GM18861 (cell line): ENCODE data around the gene HPX.

Experiments used
- ATAC-seq: cut with Tn5 transposase; IDR thresholded peaks from one replicate; pipeline ENCODE4 v1.9.1; 2021; ENCODE audit not compliant: unreplicated experiment

HPX gene, protein sequence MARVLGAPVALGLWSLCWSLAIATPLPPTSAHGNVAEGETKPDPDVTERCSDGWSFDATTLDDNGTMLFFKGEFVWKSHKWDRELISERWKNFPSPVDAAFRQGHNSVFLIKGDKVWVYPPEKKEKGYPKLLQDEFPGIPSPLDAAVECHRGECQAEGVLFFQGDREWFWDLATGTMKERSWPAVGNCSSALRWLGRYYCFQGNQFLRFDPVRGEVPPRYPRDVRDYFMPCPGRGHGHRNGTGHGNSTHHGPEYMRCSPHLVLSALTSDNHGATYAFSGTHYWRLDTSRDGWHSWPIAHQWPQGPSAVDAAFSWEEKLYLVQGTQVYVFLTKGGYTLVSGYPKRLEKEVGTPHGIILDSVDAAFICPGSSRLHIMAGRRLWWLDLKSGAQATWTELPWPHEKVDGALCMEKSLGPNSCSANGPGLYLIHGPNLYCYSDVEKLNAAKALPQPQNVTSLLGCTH

DNA sequence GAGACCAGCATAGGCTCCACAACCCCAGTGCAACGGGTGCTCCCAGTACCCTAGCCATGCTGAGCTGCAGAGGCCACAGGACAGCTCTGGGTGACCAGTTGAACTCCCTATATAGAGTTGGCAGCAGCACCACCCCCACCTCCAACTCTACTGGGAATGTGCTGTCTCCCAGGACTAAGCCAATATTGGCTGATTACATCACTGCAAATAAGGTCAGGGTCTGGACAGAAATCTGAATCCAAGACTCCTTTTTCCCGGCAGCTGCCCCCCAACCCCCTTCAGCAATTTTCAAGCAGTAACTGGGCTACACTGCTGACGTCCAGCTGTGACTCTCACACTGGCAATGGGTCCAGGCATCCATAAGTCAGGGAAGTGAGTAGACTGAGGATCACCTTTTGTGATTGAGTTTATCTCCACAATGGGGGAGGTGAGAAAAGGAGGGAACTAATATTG is at the start of gene HPX:
Gene HPX, minus strand, starts transcription at position 82 of the 453 bp plus-strand sequence. Its CDS starts 24 bp downstream, at position 58.
- no peak for ATAC-seq

DNA sequence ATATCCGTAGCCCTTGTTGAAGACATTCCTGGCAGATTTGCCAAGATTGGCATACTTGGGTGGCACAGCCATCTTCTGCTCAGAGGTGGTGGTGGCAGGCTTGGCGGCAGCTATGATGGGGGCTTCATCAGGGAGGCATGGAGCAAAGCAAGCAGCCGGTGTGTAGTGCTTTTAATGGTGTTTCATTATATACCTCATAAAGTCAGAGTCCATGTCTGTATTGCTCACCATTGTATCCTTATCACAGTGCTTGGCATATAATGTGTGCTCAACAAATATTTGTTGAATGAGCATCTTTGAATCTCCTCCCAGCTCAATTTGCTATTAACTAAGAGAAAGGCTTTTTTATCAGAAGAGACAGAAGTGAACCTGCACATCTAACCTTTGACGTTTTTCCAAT is 48.5 kb upstream of the HPX start:
- no peak for ATAC-seq

DNA sequence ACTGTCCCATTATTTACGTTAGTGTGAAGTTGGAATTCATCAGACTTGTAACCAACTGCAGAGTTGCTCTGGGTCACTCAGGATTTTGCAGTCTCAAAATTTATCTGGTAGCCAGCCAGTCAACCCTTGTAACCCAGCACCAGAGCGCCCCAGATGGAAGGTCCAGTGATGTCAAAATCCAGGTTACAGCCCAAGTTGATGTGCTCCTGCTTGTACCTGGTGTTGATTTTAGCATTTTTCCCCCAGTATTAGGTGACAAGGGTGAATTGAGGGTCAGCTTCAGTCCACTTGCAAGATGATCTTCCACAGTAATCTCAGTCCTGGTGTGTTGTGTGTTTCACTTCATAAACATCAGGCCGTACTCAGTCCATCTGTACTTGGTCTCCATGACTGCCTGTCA is 48.0 kb upstream of the HPX start:
- ATAC-seq = no peak

DNA sequence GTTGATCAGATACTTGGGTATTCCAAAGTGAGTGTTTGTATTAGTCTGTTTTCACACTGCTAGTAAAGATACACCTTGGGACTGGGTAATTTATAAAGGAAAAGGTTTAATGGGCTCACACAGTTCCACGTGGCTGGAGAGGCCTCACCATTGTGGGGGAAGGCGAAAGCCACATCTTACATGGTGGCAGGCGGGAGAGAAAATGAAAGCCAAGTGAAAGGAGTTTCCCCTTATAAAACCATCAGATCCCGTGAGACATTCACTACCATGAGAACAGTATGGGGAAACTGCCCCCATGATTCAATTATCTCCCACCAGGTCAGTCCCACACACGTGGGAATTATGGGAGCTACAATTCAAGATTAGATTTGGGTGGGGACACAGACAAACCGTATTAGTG is 47.6 kb upstream of the HPX start:
- no peak for ATAC-seq

DNA sequence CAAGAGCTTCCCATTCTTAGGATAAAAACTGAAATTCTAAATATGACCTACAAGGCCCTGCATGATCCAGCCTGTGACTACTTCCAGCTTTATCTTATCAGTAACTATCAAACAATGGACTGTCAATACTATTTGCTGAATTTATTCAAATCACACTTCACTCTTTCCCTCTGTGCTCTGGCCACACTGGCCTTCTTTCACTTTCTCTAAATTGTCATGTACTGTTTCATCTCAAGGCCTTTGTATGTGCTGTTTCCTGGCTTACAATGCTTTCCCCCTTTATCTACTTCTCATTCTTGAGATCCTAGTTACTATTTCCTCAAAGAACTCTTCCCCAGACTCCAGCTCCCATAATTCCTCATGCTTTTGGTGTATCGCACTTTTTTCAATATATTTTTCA is 46.2 kb upstream of the HPX start:
- no peak for ATAC-seq

DNA sequence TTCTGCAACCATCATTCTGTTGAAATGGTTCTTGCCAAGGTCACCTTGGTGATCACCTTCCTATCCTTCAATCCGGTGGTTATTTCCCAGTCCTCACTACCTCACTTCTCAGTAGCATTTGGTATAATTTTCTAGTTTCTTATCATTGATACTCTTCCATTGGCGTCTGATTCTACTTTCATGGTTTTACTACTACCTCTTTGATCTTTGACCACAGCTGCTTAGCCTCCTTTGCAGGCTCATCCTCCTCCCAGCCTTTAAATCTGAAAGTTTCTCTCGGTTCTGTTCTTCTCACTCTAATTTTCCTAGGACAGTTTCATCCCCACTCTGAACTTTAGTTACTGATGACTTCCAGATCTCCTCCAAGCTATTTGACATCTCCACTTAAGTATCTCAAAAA is 45.5 kb upstream of the HPX start:
- ATAC-seq = no peak

DNA sequence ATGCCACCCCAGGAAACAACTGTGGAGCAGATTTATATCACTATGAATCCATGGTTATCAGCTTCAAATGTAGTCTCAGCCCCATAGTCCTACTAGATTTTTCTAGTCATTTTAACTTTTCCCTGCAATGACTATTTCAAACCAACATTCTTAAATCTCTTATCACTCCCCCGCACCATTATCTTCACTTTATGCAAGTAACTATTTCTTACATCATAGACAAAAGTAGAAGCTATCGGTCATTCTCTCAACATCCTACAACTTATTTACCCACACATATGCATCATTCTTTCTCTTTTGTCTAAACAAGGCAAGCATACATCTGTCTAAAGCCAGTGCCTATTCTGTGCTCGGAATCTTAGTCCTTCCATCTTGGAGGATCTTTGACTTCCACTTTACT is 44.9 kb upstream of the HPX start:
- no peak for ATAC-seq

DNA sequence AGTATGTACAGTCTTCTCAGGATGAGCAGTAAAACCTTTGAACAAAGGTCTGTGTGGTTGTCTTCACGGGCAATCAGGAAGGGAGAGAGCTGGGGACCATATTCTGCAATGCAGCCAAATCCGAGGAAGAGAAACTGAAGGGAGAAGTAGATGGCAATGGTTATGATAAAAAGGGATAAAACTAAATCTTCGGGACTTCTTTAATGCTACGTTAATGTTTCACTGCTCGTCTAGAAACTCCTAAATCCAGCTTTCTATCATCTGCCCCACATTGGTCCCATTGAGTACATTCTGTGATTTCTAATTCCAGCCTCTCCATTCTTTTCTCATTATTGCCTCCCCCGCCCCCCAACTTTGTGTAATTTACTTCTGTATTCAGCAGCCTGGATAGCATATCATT is 42.2 kb upstream of the HPX start:
- no peak for ATAC-seq

DNA sequence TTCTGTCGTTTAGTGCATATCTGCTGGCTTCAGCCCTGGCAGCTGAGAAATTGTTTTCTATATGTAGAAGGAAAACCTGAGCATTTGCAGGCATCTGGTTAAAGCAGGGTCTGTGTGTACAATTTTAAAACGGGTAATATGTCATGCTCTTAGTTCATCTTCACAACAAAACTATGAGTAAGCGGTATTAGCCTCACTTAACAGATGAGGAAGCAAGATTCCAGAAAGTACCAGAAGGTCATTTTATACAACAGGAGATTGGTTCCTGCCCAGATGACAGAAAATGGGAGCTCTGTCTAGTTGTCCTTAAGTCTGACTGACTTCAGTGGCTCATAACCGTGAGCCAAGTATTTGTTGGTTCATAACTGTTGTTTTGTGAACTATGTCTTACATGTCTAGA is 41.7 kb upstream of the HPX start:
- no peak for ATAC-seq

DNA sequence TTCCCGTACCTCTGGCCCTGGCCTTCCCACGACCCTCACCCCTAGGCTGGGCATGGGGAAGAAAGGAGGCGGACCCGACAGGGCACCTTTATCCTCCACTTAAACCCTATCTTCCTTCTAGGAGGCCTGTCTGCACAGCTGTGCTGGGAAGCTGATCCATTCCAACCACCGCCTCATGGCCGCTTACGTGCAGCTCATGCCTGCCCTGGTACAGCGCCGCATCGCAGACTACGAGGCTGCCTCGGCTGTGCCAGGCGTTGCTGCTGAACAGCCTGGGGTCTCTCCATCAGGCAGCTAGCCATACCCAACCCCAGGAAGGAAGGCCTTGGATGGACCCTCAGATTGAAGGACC is 41.1 kb upstream of the HPX start:
- ATAC-seq = no peak

DNA sequence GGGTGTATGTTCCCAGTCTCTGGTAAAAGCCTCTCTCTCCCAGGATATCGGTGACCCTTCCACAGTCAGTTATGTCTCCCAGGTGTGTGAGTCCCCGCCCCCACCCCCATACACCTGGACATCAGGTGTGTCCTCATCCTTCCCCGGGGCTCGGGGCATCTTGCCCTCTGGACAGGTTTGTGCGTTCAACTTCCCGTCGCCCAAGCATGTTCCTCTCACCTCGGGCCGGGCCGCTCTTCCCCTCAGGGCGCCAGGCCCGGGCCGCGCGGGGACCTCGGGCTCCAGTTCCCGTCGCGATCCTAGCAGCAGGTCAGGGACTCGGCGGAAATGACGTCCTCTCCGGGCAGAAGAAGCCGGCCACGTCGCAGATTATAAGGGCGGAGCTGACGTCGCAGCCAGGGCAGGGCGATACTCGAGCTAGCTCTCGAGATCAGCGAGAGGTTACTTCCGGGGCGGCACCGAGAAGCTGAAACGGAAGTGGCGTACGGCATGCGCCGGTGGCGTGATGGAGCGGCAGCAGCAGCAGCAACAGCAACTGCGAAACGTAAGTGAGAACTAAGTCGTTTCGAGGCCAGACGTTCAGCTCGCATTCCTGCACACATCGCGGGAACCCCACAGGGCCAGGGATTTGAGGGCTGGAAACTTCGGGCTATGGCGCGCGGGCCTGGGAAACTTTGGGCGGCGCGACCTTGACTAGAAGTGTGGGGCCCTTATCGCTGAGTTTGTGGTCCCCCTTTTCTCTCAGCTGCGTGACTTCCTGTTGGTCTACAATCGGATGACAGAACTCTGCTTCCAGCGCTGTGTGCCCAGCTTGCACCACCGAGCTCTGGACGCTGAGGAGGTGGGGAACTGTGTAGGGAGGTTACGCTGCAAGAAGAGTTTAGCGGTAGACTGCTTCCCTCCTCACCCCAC is 40.5 kb upstream of the HPX start, which contains the start of the genes ARFIP2 and TIMM10B:
Gene ARFIP2, minus strand, starts transcription at position 320 of the 912 bp plus-strand sequence. CDS start 910 bp downstream, outside the sequence.
Gene TIMM10B, plus strand, starts transcription at position 490 of the 912 bp plus-strand sequence. Its CDS starts 16 bp downstream, at position 506.
- ATAC-seq = peak; percentile 99

DNA sequence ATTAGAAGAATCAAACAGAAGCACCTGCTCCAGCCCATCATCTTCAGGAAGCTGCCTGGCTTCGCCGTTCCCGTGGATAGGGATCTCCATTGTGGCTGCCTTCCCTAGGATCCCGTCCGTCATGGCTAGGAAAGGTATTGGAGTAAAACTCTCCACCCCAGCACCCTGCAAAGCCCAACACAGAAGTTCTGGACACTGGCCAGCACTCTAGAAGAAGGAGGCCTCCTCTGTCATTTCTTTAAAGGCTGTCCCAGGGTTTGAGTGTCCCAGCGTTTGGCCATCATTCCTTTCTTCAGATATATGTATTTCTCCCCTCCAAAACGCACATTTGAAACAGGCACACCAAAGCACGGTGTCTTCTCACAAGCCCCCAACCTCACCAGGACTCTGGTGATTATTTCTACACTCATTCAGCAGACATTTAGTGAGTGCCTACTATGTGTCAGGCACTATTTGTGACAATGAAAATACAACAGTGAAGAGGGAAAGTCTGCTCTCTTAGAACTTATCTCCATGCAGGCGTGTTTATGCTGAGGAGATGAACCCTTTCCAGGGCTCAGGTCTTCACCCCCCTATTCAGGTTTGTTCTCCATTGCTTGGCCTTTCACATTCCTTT is 39.6 kb upstream of the HPX start:
- no peak for ATAC-seq

DNA sequence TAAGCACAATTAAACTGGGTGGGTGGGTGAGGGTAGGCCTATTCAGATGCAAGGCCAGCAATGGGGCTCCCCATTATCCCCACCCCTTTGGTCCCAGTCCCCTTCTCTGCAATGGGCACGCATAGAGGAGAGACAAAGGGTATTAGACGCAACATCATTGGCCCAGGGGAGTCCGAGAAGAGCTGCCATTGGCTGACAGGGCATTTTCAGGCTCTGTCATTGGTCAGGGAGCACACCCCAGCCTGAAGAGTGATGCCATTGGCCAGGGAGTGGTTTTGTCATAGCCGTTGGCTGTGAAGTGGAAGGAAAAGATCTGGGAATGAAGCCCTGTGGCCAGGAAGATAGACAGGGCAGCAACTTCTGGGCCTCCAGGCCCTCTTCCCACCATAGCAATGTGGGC is 35.8 kb upstream of the HPX start:
- ATAC-seq = no peak

DNA sequence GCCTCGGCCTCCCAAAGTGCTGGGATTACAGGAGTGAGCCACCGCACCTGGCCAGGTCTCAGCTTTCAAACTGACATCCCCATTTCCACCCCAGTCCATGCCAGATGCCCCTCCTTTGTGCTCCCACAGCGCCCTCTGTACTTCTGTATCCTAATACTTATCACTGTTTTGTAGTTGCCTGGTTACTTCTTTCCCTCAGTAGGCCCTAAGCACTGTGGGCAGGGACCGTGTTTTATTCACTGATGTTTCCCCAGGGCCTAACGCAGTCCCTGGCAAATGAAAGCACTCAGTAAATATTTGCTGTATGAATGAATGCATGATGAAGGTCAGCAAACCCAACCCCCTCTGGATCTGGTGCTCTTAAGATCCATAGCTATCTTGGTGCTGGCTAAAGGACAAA is 35.1 kb upstream of the HPX start:
- ATAC-seq = no peak

DNA sequence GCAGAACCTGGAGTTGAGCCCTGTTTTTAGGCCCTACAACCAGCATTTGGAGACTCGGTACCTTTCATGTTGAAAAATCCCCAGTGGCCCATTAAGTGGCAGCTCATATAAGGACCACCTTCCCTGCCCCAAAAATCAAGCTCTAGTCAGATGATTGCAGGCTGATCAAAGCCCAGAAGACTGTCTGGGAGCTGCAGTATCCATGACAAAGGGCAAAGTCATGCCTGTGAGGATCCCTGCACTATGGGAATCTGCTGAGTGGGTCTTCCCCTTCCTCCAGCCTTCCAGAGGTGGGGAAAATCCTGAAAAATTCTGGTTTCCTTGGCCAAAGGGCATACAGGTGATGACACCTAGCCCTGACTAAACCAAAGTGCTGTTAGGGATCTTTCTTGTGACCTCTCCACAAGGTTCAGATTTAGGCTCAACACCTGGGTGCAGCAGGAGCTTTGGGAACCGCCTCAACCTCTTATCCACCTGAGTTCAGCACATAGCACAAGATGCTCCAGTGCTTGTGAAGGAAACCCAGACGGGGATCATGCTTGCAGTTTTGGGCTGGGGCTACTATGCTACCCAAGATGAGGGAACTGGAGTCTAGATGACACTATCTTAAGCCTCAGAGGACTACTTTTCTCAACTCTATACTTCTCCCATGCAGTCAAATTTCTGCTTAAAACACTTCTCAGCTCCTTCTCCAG is 34.2 kb upstream of the HPX start:
- ATAC-seq = no peak

DNA sequence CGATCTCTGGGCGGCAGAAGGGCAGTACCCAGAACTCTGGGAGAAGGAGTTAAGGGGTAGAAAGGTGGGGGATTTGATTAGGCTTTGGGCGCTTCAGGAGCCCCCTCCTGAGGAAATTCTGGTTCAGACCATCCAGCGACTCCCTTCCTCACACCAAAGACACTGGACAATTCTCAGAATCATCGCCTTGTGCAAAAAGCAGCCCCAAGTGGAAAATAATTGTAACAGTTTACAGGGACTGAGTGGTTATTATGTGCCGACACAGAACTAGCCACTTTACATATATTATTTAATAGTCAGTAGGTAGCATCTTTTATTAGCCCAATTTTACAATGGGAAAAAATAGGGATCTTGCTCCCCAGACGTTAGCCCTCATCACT is 33.6 kb upstream of the HPX start:
- no peak for ATAC-seq

DNA sequence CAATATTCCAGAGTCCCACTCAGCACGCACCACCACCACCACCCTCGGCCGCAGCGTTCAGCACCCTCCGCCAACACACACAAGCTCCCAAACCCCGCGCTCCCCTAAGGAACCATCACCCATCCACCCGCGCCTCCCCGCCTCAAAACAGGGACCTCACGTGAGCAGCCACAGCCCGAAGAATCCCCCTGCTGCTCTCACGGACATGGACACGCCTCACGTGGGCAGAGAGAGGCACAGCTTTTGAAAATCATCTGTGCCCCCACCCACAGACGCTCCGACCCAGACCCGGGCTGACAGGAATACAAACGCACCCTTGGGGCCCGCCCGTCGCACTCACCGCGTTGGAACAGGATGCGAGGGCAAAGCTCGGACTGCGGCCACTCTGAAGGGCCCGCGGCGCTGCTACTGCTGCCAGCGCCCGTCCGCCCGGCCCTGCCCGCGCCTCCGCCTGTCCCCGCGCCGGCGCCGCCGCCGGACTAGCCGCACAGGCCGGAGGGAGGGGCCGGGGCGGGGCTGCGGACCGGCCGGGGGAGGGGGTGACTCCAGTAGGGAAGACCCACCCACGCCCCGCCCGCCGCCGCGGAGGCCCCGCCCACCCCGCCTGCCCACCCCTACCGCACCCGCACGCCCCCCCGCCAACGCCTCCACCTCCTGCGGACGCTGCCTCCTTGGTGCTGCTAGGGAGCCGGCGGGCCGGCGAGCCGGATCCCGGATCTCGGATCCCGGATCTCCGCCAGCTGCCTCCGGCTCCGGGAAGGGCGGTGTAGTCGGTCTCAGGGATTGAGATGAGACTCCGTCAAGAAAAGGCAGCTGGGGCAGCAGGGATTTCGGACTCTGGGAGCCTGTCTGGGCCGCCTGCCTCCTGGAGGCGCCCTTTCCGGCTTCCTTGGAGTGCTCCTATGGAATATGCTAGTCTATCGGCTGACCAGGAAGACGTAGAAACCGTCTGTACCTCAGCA is 32.9 kb upstream of the HPX start, which contains the start of gene TRIM3:
Gene TRIM3, minus strand, starts transcription at position 491 of the 962 bp plus-strand sequence. CDS start 8,246 bp downstream, outside the sequence.
- peak; percentile 50 for ATAC-seq

DNA sequence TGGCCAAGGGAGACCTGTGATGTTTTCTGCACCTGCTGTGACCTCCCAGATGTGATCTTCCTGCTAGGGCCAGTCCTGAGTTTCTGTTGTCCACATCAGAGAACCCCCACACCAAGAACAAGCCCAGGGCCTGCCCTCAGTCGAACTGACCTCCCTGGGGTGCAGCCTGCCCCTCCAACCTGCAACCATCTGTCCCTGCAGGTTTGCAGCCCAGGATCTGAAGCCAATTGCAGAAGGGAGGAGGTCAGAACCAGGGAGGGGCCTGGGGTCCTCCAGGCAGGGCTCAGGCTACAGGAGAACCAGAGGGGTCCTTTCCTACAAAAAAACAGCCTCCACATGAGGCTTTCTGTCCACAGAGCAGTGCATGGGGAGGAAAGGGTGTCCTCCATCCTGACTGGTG is 32.1 kb upstream of the HPX start:
- no peak for ATAC-seq

DNA sequence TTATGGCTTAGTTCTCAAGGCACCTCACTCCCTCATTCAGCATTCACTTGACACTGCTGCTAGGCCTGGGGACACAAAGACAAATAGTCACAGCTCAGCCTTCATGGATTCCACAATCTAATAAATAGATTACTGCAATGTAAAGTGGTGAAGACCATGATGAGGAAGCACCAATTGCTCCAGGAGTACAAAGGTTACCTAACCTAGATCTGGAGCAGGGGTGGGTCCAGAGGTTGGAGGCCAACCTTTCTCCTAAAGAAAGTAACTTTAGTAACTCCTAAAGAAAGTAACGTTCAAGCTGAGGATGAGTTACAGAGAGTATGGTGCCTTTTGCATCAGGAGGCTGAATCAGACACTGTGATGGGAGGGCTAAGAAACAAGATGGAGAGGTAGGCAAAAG is 28.8 kb upstream of the HPX start:
- no peak for ATAC-seq
